ENCODE measurements around the gene RAB9B. TPM values are rescaled to one million over a fixed set of nuclear protein-coding genes. Genes with fewer than 3 reads are reported as not detected.

Gene RAB9B
- total RNA-seq, 4 donors from 2014 or later, result 1.8 to 5.7 (median 4.7) TPM

DNA sequence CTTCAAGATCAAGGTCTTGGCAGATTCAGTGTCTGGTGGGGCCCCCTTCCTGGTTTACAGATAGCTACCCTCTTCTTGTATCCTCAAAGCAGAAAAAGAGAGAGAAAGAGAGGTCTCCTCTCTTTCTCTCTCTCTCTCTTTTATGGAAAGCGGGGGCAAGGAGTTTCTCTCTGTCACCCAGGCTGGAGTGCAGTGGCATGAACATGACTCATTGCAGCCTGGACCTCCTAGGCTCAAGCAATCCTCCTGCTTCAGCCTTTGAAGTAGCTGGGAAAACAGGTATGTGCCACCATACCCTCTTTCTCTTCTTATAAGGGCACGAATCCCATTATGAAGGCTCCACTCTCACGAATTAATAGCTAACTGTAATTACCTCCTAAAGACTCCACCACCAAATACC, 20.2 kb downstream of the RAB9B start:
- no peak overlapping the region for H3K27ac ChIP-seq
- in situ Hi-C loops (cut with MboI; ENCODE audit: low sequenced_read_pairs in 4 of 4), result loop anchor here (10.0 to 25.0 kb wide), 3 partner anchors 100 to 277 kb away; partner anchors contain the start of gene TMEM31 (in 1 of the 4)

DNA sequence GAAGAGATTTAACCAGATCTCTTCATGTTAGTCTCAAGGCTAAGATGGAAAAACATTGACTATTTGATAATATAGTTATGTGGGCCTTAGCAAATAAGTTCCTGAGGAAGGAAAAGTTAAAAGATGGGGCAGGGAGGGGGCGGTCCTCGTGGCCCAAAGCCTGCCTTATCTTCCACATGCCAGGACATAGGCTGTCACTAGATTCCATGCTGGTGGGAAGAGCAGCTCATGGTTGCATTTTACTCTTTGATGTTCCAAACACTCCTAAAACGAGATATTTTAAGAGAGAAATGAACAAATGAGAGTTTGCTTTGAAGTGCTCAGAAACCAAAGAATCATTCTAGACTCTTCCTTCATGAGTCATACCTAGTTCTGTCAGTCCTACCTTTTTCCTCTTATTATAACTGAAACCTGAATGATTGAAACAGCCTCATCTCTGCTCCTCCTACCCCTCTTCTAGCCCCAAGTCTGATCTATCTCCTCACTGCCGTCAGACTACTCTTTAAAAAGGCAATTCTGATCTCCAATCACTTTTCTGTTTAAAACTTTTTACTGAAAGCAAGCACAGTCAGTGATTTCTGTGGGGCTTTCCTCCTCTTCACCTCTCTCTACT, 25.1 kb downstream of the RAB9B start:
- intact Hi-C loops (cut with DNase I; ENCODE audit: low total_unique reads), result no loop called here
- ATAC-seq (no peak), DNase-seq (no peak)
- Histone ChIP-seq H3K36me3 (no peaks in the 10 kb centered on the region), H3K4me3 (no peak overlapping the region), H3K27me3 (peaks cover 0 to 5% (median 0%) of the 10 kb centered on the region in 3 donors), H3K4me1 (no peaks in the 10 kb centered on the region), H3K9me3 (no peaks in the 10 kb centered on the region), H3K27ac (no peak overlapping the region)
- in situ Hi-C loops (cut with MboI; ENCODE audit: low sequenced_read_pairs in 4 of 4), result loop anchor here in 1 of 4 donors (25.0 kb wide), 2 partner anchors 95 to 270 kb away; partner anchors contain the start of gene TMEM31
- TF ChIP-seq POLR2A (IDR thresholded peaks at IDR 0.05), result no peak
- TF ChIP-seq, protein P1, sequence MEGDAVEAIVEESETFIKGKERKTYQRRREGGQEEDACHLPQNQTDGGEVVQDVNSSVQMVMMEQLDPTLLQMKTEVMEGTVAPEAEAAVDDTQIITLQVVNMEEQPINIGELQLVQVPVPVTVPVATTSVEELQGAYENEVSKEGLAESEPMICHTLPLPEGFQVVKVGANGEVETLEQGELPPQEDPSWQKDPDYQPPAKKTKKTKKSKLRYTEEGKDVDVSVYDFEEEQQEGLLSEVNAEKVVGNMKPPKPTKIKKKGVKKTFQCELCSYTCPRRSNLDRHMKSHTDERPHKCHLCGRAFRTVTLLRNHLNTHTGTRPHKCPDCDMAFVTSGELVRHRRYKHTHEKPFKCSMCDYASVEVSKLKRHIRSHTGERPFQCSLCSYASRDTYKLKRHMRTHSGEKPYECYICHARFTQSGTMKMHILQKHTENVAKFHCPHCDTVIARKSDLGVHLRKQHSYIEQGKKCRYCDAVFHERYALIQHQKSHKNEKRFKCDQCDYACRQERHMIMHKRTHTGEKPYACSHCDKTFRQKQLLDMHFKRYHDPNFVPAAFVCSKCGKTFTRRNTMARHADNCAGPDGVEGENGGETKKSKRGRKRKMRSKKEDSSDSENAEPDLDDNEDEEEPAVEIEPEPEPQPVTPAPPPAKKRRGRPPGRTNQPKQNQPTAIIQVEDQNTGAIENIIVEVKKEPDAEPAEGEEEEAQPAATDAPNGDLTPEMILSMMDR (IDR thresholded peaks at IDR 0.05 in 4 of 5, conservative IDR thresholded peaks at IDR 0.05 in 1 of 5), result no peak

More for the DNA sequence above, 20.2 kb downstream of the RAB9B start:
- DNase-seq (no peak), ATAC-seq (no peak)
- Histone ChIP-seq H3K4me3 (no peak overlapping the region), H3K27me3 (peaks cover 0 to 5% (median 0%) of the 10 kb centered on the region in 3 donors), H3K9me3 (no peaks in the 10 kb centered on the region), H3K4me1 (no peaks in the 10 kb centered on the region), H3K36me3 (no peaks in the 10 kb centered on the region)
- no peak for TF ChIP-seq POLR2A (IDR thresholded peaks at IDR 0.05)
- TF ChIP-seq, protein P1 (IDR thresholded peaks at IDR 0.05 in 4 of 5, conservative IDR thresholded peaks at IDR 0.05 in 1 of 5), result no peak
- intact Hi-C loops (cut with DNase I; ENCODE audit: low total_unique reads), result no loop called here

DNA sequence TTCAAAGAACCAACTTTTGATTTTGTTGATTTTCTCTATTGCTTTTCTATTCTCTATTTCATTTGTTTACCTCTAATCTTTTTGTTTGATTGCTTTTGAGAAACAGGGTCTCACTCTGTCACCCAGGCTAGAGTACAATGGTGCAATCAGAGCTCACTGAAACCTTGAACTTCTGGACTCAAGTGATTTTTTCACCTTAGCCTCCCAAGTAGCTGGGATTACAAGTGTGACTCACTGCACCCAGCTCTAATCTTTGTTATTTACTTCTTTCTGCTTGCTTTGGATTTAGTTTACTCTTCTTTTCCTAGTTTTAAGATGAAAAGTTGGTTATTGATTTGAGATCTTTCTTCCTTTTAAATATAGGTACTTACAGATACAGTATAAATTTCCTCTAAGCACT, 26.2 kb downstream of the RAB9B start:
- ATAC-seq (no peak), DNase-seq (no peak)
- H3K4me1 ChIP-seq, result no peaks in the 10 kb centered on the region
- no peak overlapping the region for H3K4me3 ChIP-seq
- no peak overlapping the region for H3K27ac ChIP-seq
- intact Hi-C loops (cut with DNase I; ENCODE audit: low total_unique reads) (no loop called here), in situ Hi-C loops (cut with MboI; ENCODE audit: low sequenced_read_pairs in 4 of 4) (loop anchor here in 1 of 4 donors (25.0 kb wide), 2 partner anchors 94 to 269 kb away; partner anchors contain the start of gene TMEM31)
- H3K27me3 ChIP-seq, result peaks cover 0 to 3% (median 0%) of the 10 kb centered on the region in 3 donors
- H3K36me3 ChIP-seq, result no peaks in the 10 kb centered on the region
- H3K9me3 ChIP-seq, result no peaks in the 10 kb centered on the region
- TF ChIP-seq, protein P1 (IDR thresholded peaks at IDR 0.05 in 4 of 5, conservative IDR thresholded peaks at IDR 0.05 in 1 of 5), result no peak
- no peak for TF ChIP-seq POLR2A (IDR thresholded peaks at IDR 0.05)

- no peaks in the 10 kb centered on the region for H3K27me3 ChIP-seq
- H3K27ac ChIP-seq, result no peak overlapping the region
- in situ Hi-C loops (cut with MboI; ENCODE audit: low sequenced_read_pairs in 4 of 4) (loop anchor here in 1 of 4 donors (25.0 kb wide), 2 partner anchors 88 to 263 kb away; partner anchors contain the start of gene TMEM31), intact Hi-C loops (cut with DNase I; ENCODE audit: low total_unique reads) (no loop called here)
- H3K9me3 ChIP-seq, result no peaks in the 10 kb centered on the region
- no peaks in the 10 kb centered on the region for H3K36me3 ChIP-seq
- DNase-seq (no peak), ATAC-seq (no peak)
- TF ChIP-seq POLR2A (IDR thresholded peaks at IDR 0.05), result no peak
- TF ChIP-seq, protein P1 (IDR thresholded peaks at IDR 0.05 in 4 of 5, conservative IDR thresholded peaks at IDR 0.05 in 1 of 5), result no peak
- H3K4me3 ChIP-seq, result no peak overlapping the region
- H3K4me1 ChIP-seq, result no peaks in the 10 kb centered on the region
Observed at GRCh38 chrX:103800318-103800717, 31.7 kb downstream of the RAB9B start.
